ENCODE data around the gene APOL3.

GRCh38 chr22:36117053-36117554, 43.5 kb downstream of the APOL3 start:
- no peak for TF ChIP-seq CTCF (IDR thresholded peaks at IDR 0.05)
- no peak for TF ChIP-seq POLR2A (IDR thresholded peaks at IDR 0.05)

Data from adrenal gland (tissue), 5 donors.